HepG2 (cell line): Measurements from ENCODE around the gene SMIM44. TPM values are rescaled to one million over a fixed set of nuclear protein-coding genes. Genes with fewer than 3 reads are reported as not detected.
"Not testable (repeated sequence)": the region's sequence is repeated elsewhere in the genome, so short reads cannot be mapped to it uniquely, and the experiment has no call there.

Experiments
- ATAC-seq: fragments of 200-7000 bp; cut with Tn5 transposase; 3 replicates; pipeline ENCODE4 v1.9.1; 2020; ENCODE audit warnings: mild to moderate bottlenecking, moderate library complexity
- BruUV-seq: library from RNA; stranded (reverse); fragments of 400-500 nt; replicated peaks from 2 replicates; lab custom pipeline; 2021; lab: Mats Ljungman, UMichigan
- CTCF ChIA-PET: fragments of 300-600 bp; formaldehyde crosslinking; extraction: SDS; loops from one replicate; lab custom pipeline; 2021; ENCODE audit warnings: low total read pairs, inconsistent platforms, low intra/inter-chr PET ratio; lab: Yijun Ruan, JAX
- POLR2A ChIA-PET: fragments of 350-600 bp; sonication (Branson Sonifier 250); formaldehyde crosslinking; loops from one replicate; lab custom pipeline; 2020; ENCODE audit warnings: antibody characterized with exemption, inconsistent platforms; lab: Yijun Ruan, JAX
- DNase-seq: peaks from one replicate; pipeline ENCODE4 v3.0.0-alpha.2; 2015; ENCODE audit warnings: low spot score
- FAIRE-seq: peaks from 3 replicates; lab custom pipeline; 2011; peaks lifted over from hg19 to GRCh38; lab: Jason Lieb, UNC
- H2AFZ ChIP-seq: one replicate; pipeline ENCODE4 v1.6.1; 2011; ENCODE audit warnings: low read length, inconsistent platforms
- H3K27ac ChIP-seq: fragments of 300-600 bp; 3 replicates; pipeline ENCODE4 v1.8.0; 2011; ENCODE audit warnings: mixed run types, mild to moderate bottlenecking, mixed read lengths, low read length, inconsistent platforms; ENCODE audit not compliant: insufficient read depth; ENCODE audit errors: extremely low read length
- H3K27me3 ChIP-seq, 2 experiments: fragments of 200-600 bp in 1 of 2; 2 replicates in 1 of 2; 3 replicates in 1 of 2; pipeline versions ENCODE4 v1.6.0 to v1.8.0; 2011; ENCODE audit warnings: low read length in 2 of 2, mild to moderate bottlenecking in 2 of 2, moderate library complexity in 2 of 2, inconsistent platforms in 1 of 2; ENCODE audit not compliant: insufficient read depth in 2 of 2, control insufficient read depth in 1 of 2
- H3K36me3 ChIP-seq, 2 experiments: fragments of 200-600 bp in 1 of 2; replicated peaks in 1 of 2; 2 replicates in 1 of 2; 3 replicates in 1 of 2; pipeline versions ENCODE4 v1.5.1 to v1.8.0; 2011; ENCODE audit warnings: low read length in 2 of 2, inconsistent platforms in 1 of 2; ENCODE audit not compliant: insufficient read depth in 2 of 2, control insufficient read depth in 1 of 2
- H3K4me1 ChIP-seq: 2 replicates; pipeline ENCODE4 v1.5.1; 2012; ENCODE audit warnings: low read length, inconsistent platforms; ENCODE audit not compliant: insufficient read depth
- H3K4me2 ChIP-seq: 2 replicates; pipeline ENCODE4 v1.6.0; 2011; ENCODE audit warnings: low read depth, low read length, inconsistent platforms
- H3K4me3 ChIP-seq, 3 experiments: fragments of 200-600 bp in 1 of 3; sonication (generic), shearing (Covaris generic) in 1 of 3; replicated peaks in 1 of 3; 2 replicates each; pipeline ENCODE4 v1.5.1; 2011 to 2016; ENCODE audit warnings: low read length in 3 of 3, inconsistent platforms in 2 of 3, low read depth in 2 of 3, mild to moderate bottlenecking in 2 of 3, control low read depth in 1 of 3, mixed read lengths in 1 of 3; ENCODE audit not compliant: insufficient read depth in 1 of 3
- H3K79me2 ChIP-seq: one replicate; pipeline ENCODE4 v1.6.1; 2011; ENCODE audit warnings: low read length, inconsistent platforms; ENCODE audit not compliant: insufficient read depth
- H3K9ac ChIP-seq: 2 replicates; pipeline ENCODE4 v1.6.0; 2011; ENCODE audit warnings: mild to moderate bottlenecking, low read depth, low read length, inconsistent platforms; ENCODE audit not compliant: insufficient read depth
- H3K9me3 ChIP-seq: 2 replicates; pipeline ENCODE4 v1.5.1; 2012; ENCODE audit warnings: mild to moderate bottlenecking, low read length
- H4K20me1 ChIP-seq: 2 replicates; pipeline ENCODE4 v1.6.0; 2011; ENCODE audit warnings: inconsistent platforms, mild to moderate bottlenecking, low read length, moderate library complexity; ENCODE audit not compliant: insufficient read depth
- MTF1 ChIP-seq: sonication (generic); formaldehyde crosslinking; IDR thresholded peaks from 2 replicates; pipeline ENCODE4 v1.5.0; 2020; ENCODE audit warnings: missing genetic modification reagents
- ZNF574 ChIP-seq: sonication (generic); formaldehyde crosslinking; IDR thresholded peaks from 2 replicates; pipeline ENCODE4 v1.4.0; 2020; ENCODE audit warnings: missing genetic modification reagents
- WGBS: methylation state at CpG from one replicate; pipeline ENCODE4 v1.1.6; 2017; ENCODE audit warnings: low lambda C conversion rate; 5-methylcytosine and 5-hydroxymethylcytosine counted together
- in situ Hi-C: cut with HindIII; loops from 2 replicates; pipeline ENCODE4 v1.10.0; 2017; ENCODE audit warnings: low pct_unique_long_range_greater_than_20kb; ENCODE audit not compliant: extremely low pct_ligation_motif_present
- intact Hi-C: fragments of 100-400 bp; cut with micrococcal nuclease; formaldehyde crosslinking; loops from one replicate; pipeline ENCODE4 v1.10.0; 2022; ENCODE audit not compliant: unreplicated experiment
- polyA plus RNA-seq, 8 experiments: library from polyadenylated mRNA; depleted of rRNA in 3 of 8; stranded (reverse) in 7 of 8; unstranded in 1 of 8; fragments of >200 nt; fragmentation: Illumina TruSeq in 4 of 8; extraction: Trizol in 4 of 8; gene quantifications; 2 replicates each; pipeline versions ENCODE4 v1.2.1 to v1.2.3, GENCODE V29; 2011 to 2016; ENCODE audit warnings: low read depth in 4 of 8, missing spikeins in 1 of 8, mixed read lengths in 1 of 8; ENCODE audit not compliant: insufficient read depth in 1 of 8
- total RNA-seq, 5 experiments: library from RNA; depleted of rRNA; stranded (reverse); fragments of >200 nt; fragmentation: Illumina TruSeq; extraction: Trizol; gene quantifications; 2 replicates each; pipeline ENCODE4 v1.2.3, GENCODE V29; 2016; ENCODE audit warnings: low read depth in 1 of 5
- TF ChIP-seq, protein P1 (sequence below): sonication (generic); formaldehyde crosslinking; IDR thresholded peaks from 2 replicates; pipeline ENCODE4 v1.4.0; 2020; ENCODE audit warnings: missing genetic modification reagents

SMIM44 gene
- total and polyA plus RNA-seq, 2 of the 13 experiments (the other 11 are each of a cell fraction or from before 2014, with no cell fraction given): not detected

- FAIRE-seq: no peak
- H3K36me3 ChIP-seq: peaks cover 21 to 30% of the 10 kb centered on the region in 2 experiments
- no peak overlapping the region for H2AFZ ChIP-seq
- no TSS peak for BruUV-seq
- H3K27me3 ChIP-seq: no peaks in the 10 kb centered on the region
- H3K4me3 ChIP-seq: no peak overlapping the region
- no peak overlapping the region for H3K9ac ChIP-seq
- H3K79me2 ChIP-seq: no peaks in the 10 kb centered on the region
- no peak for ATAC-seq
- 97% methylated on average over 12 of the region's 29 CpGs for WGBS
- no peak for TF ChIP-seq MTF1
- TF ChIP-seq, protein P1, sequence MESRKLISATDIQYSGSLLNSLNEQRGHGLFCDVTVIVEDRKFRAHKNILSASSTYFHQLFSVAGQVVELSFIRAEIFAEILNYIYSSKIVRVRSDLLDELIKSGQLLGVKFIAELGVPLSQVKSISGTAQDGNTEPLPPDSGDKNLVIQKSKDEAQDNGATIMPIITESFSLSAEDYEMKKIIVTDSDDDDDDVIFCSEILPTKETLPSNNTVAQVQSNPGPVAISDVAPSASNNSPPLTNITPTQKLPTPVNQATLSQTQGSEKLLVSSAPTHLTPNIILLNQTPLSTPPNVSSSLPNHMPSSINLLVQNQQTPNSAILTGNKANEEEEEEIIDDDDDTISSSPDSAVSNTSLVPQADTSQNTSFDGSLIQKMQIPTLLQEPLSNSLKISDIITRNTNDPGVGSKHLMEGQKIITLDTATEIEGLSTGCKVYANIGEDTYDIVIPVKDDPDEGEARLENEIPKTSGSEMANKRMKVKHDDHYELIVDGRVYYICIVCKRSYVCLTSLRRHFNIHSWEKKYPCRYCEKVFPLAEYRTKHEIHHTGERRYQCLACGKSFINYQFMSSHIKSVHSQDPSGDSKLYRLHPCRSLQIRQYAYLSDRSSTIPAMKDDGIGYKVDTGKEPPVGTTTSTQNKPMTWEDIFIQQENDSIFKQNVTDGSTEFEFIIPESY (CRISPR knock-in tag): peak; percentile 46; the same call in 1 of the 2 replicates
- H3K9me3 ChIP-seq: no peaks in the 10 kb centered on the region
- no peak overlapping the region for H3K4me2 ChIP-seq
- intact Hi-C loops: no loop called here
- DNase-seq: no peak
- no peak overlapping the region for H3K27ac ChIP-seq
- in situ Hi-C loops: no loop called here
- H4K20me1 ChIP-seq: no peaks in the 10 kb centered on the region
- ChIA-PET POLR2A (interaction anchor here (1.2 kb wide), 1 partner anchor 13 kb away, joined by 3 read pairs; no protein-coding TSS in a partner anchor), CTCF (no interaction called here)
- H3K4me1 ChIP-seq: no peaks in the 10 kb centered on the region
Observed at GRCh38 chr19:3531716-3532115, 48.5 kb upstream of the SMIM44 start.

- no peaks in the 10 kb centered on the region for H3K27me3 ChIP-seq
- H2AFZ ChIP-seq: no peak overlapping the region
- FAIRE-seq (no peak), ATAC-seq (no peak), DNase-seq (no peak)
- no peak overlapping the region for H3K4me3 ChIP-seq
- H3K9ac ChIP-seq: no peak overlapping the region
- no peaks in the 10 kb centered on the region for H3K4me1 ChIP-seq
- ChIA-PET CTCF (no interaction called here), POLR2A (no interaction called here)
- intact Hi-C loops (no loop called here), in situ Hi-C loops (no loop called here)
- no peak overlapping the region for H3K27ac ChIP-seq
- no peaks in the 10 kb centered on the region for H4K20me1 ChIP-seq
- H3K36me3 ChIP-seq: peaks cover 23 to 36% of the 10 kb centered on the region in 2 experiments
- no peaks in the 10 kb centered on the region for H3K79me2 ChIP-seq
- H3K4me2 ChIP-seq: no peak overlapping the region
- no peaks in the 10 kb centered on the region for H3K9me3 ChIP-seq
- BruUV-seq: no TSS peak
- 98% methylated on average over 12 of the region's 12 CpGs for WGBS
- TF ChIP-seq ZNF574 (CRISPR knock-in tag): no peak
Observed at GRCh38 chr19:3530389-3530788, 47.1 kb upstream of the SMIM44 start.

DNA sequence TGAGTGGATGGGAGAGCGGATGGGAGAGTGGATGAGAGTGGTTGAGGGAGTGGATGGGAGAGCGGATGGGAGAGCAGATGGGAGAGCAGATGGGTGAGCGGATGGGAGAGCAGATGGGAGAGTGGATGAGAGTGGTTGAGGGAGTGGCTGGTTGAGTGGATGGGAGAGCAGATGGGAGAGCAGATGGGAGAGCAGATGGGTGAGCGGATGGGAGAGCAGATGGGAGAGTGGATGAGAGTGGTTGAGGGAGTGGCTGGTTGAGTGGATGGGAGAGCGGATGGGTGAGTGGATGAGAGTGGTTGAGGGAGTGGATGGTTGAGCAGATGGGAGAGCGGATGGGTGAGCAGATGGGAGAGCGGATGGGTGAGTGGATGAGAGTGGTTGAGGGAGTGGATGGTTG is 46.1 kb upstream of the SMIM44 start:
- intact Hi-C loops, H3K4me2 ChIP-seq, H4K20me1 ChIP-seq, H2AFZ ChIP-seq, H3K27ac ChIP-seq, ATAC-seq, FAIRE-seq, CTCF ChIA-PET, H3K27me3 ChIP-seq, BruUV-seq, H3K4me3 ChIP-seq, DNase-seq, H3K9me3 ChIP-seq, POLR2A ChIA-PET, H3K4me1 ChIP-seq, H3K9ac ChIP-seq, in situ Hi-C loops, H3K79me2 ChIP-seq: not testable (repeated sequence)
- peaks cover 26 to 39% of the 10 kb centered on the region in 2 experiments for H3K36me3 ChIP-seq
- WGBS: 97% methylated on average over 7 of the region's 7 CpGs
